GM19452 (cell line): Measurements from ENCODE around the gene AMT.
"Not testable (repeated sequence)": the region's sequence is repeated elsewhere in the genome, so short reads cannot be mapped to it uniquely, and the experiment has no call there.

Experiments
- ATAC-seq: cut with Tn5 transposase; IDR thresholded peaks from one replicate; pipeline ENCODE4 v1.9.1; 2021; ENCODE audit not compliant: unreplicated experiment

AMT gene

GRCh38 chr3:49424816-49425215 lies 2.5 kb upstream of the AMT start:
- ATAC-seq = no peak

GRCh38 chr3:49421890-49422378 lies 339 bp downstream of the AMT start:
- ATAC-seq = no peak

DNA sequence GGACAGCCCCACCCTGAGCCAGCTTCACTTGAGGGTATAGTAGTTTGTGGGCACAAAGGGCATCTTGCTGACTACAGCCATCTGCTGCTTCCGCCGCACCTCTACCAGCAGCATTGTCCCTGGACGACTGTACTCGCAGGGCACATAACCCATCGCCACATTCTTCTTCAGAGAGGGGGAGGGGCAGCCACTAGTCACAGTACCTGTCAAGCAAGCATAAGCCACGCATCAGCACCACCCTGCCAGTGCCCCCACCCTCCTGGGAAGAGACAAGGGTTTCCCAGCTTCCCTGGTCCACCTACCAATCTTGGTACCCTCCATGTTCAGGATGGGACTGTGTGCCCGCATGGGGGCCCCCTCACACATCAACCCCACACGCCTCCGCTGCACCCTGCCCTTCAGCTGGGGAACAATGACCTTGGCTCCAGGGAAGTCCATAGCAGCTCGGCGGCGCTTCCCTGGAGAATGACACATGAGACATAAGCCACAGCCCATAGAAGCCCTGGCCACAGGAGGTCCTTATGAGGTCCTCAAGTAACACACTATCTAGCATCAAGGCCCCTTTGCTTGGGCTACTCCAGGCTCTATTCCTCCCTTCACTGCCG lies 4.7 kb downstream of the AMT start:
- ATAC-seq = no peak

GRCh38 chr3:49416867-49417266 lies 5.4 kb downstream of the AMT start:
- no peak for ATAC-seq

GRCh38 chr3:49415931-49416601 lies 6.2 kb downstream of the AMT start:
- ATAC-seq = no peak

DNA sequence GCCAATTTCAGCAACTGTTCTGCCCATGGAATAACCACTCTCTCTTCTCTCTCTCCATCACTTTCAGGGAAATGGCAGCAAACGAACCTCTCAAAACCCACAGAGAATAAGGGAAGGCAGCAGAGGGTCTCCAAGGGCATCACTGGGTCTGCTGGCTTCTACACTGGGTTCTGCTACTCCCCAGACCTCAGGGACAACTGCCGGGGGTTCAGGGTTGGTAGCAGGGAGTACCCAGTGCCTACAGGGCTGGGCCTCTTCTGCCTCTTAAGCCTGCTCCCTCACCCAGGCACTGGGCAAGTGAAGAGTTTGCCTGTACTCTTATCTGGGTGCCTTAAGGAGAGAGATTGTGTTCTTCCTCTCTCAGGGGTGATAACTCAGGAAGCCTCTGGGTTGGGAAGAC lies 7.5 kb downstream of the AMT start:
- ATAC-seq = no peak

GRCh38 chr3:49413338-49413734 lies 8.9 kb downstream of the AMT start:
- ATAC-seq = no peak

DNA sequence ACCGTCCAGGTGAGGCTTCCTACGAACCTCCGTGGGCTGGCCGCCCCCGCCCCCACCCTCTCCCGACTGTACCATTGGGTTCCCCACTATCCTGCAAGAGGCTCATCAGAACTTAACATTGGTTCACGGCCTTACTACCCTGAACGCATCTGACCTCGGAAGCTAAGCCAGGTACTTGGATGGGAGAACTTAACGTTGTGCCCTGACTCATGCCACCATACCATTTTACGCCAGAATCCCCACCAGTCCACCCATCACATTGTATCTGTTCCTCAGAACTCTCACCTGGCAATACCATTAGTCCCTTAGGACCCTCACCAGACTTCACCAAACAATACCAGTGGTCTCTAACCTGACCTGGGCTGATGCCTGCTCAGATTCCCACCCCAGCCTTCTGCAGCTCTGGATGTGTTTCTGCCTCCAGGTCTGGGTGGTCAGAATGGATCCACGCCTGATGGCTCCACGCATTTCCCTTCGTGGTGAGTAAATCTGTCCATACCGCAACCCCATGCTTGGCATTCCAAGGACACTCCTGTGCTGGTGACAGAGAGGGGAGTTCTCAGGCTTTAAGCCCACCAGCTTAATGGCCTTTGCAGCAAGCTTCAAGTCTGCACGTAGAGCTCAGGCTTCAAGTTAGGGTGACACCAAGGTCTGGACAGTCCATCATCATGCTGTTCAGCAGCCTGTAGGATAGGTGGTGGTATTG lies 9.5 kb downstream of the AMT start:
- no peak for ATAC-seq

GRCh38 chr3:49411968-49412631 lies 10.2 kb downstream of the AMT start, which contains the start of the genes RHOA and TCTA:
Gene RHOA (minus strand): TSS chr3:49411976. CDS start chr3:49375589, 36,387 bp downstream.
Gene TCTA (plus strand): TSS chr3:49412423. CDS start chr3:49412427, 4 bp downstream.
- ATAC-seq = peak; percentile 69

- ATAC-seq = peak; percentile 28
These were observed 10.7 kb downstream of the AMT start for GRCh38 chr3:49411535-49411967.

DNA sequence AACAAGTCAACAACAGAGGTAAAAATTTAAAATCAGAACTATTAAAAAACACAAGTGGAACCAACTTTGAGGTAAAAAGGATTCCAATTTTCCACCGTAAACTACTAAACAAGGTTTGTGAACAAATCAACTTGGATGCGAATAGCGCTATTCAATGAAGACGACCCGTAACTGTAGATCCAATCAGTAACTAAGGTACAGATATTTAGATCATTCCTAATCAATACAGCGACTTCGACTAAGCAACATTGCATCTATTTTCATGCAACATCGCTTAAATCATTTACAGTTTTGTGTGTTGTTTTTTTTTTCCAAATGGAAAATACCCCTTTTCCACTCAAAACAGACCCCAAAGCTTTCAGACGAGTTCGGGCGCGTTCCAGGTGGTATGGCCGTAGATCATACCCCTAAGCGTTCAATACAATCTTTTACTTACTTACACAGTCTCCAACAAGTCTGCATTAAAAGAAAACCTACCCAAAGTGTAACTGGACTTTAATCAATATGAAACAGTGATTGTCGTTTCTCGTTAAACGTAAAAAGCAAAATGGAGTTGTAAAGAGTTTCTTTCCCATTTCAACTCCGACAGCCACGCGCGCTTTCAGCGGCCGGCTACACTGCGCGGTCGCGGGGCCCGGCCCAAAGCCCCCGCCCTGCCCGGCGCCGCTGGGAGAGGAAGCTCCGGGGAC lies 11.3 kb downstream of the AMT start:
- ATAC-seq = no peak

GRCh38 chr3:49410066-49410845 lies 12.0 kb downstream of the AMT start:
- ATAC-seq = no peak

DNA sequence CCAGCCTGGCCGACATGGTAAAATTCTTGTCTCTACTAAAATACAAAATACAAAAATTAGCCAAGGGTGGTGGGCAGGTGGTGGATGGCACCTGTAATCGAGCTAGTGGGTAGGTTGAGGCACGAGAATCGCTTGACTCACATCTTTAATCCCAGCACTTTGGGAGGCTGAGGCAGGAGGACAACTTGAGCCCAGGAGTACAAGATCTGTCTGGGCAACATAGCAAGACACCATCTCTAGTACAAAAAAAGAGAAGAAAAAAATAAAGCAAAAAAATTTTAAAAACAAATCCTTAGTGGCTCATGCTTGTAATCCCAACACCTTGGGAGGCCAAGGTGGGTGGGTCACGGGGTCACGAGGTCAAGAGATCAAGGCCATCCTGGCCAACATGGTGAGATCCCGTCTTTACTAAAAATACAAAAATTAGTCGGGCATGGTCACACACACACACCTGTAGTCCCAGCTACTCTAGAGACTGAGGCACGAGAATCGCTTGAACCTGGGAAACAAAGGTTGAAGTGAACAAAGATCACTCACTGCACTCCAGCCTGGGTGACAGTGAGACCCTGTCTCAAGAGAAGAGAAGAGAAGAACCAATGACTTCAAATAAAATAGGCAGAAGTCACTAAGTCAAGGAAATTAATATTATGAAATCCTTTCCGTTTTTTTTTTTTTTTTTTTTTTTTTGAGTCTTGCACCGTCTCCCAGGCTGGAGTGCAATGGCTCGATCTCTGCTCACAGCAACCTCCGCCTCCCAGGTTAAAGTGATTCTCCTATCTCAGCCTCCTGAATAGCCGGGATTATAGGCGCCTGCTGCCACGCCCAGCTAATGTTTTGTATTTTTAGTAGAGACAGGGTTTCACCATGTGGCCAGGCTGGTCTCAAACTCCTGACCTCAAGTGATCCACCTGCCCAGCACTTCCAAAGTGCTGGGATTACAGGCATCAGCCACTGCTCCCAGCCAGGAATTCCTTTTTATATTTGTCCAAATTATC lies 15.4 kb downstream of the AMT start:
- ATAC-seq = no peak

DNA sequence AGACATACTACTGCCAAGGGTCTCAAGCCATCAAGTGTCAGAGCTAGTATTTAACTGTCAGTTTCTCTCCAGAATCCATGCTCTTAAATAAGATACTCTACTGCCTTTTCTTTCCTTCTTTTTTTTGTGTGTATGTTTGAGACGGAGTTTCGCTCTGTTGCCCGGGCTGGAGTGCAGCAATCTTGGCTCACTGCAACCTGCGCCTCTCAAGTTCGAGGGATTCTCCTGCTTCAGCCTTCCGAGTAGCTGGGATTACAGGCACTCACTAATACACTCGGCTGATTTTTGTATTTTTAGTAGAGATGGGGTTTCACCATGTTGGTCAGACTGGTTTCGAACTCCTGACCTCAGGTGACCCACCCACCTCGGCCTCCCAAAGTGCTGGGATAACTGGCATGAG lies 16.7 kb downstream of the AMT start:
- not testable (repeated sequence) for ATAC-seq

GRCh38 chr3:49403891-49404290 lies 18.4 kb downstream of the AMT start:
- ATAC-seq = no peak

DNA sequence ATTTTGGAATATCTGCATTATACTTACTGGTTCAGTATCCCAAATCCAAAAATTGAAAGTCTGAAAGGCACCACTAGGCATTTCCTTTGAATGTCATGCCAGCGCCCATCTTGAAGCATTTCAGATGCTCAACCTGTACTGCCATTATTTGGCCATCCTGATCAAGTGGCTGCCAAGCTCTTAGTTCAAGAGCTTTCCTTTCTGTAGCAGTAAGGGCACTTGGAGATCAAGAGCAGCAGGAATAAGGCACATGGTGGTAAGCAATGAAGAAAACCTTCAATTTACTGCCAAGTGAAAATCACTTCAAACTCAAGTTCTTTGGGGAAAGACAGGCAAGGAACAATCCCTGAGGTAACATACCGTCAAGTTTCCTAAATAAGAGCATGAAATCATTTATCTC lies 20.5 kb downstream of the AMT start:
- ATAC-seq = no peak

DNA sequence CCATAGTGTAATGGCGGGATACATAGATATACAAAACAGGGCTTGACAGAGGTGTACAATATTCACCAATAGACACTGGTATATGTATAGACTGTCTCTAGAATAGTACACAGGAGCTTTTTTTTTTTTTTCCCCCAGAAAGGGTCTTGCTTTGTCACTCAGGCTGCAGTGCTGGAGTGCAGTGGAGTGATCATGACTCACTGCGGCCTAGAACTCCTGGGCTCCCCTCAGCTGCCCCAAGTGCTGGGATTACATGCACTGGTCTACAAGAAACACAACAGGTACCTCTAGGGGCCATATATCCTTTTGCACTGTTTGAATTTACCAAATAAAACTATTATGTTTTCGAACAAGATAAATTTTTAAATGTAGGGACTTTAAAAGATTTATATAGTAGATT lies 22.8 kb downstream of the AMT start:
- ATAC-seq = no peak

- ATAC-seq = no peak
These were observed 24.8 kb downstream of the AMT start for GRCh38 chr3:49397470-49397869.

DNA sequence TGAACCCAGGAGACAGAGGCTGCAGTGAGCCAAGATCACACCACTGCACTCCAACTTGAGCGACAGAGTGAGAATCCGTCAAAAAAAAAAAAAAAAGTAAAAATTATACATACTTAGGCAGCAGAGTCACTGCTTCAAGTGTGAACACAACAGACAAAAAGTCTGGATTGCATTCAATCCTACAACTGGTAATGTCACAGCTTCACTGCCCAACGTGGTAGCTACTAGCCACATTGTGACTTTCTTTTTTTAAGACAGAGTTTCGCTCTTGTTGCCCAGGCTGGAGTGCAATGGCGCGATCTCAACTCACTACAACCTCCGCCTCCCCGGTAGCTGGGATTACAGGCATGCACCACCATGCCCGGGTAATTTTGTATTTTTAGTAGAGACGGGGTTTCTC lies 31.0 kb downstream of the AMT start:
- not testable (repeated sequence) for ATAC-seq
